ENCODE measurements around the gene D2HGDH. TPM values are rescaled to one million over a fixed set of nuclear protein-coding genes. Genes with fewer than 3 reads are reported as not detected.
"Not testable (repeated sequence)": the region's sequence is repeated elsewhere in the genome, so short reads cannot be mapped to it uniquely, and the experiment has no call there.

Gene D2HGDH
- total and polyA plus RNA-seq, 10 donors: 18.8 to 69.8 (median 38.0) TPM

GRCh38 chr2:241788135-241788534 is 53.7 kb downstream of the D2HGDH start:
- intact Hi-C loops (cut with DNase I; ENCODE audit: low total_unique reads): no loop called here
- peaks cover 0 to 16% (median 2%) of the 10 kb centered on the region in 6 donors for H3K4me1 ChIP-seq

DNA sequence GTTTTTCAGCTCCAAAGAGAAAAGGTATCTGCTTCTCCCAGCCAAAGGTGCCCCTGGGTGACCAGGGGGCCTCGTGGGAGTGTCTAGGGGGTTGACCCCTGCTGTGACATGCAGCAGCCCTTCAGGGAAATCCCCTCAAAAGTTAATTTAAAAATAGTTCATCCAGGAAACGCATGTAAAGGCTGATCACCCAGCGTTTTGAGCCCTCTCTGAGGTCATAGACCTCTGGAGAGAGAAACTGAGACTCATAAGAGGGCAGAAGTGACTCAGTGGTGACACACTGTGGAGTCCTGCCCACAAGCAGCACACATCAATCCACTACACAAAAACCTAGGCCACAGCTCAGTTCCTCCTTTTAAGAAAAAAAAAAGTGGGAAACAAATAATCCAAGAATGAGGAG is 54.1 kb downstream of the D2HGDH start:
- WGBS, 5 donors: 18 to 41% (median 25%) methylated on average over 3 of the region's 3 CpGs
- no peaks in the 10 kb centered on the region for H3K36me3 ChIP-seq
- DNase-seq: no peak

More at GRCh38 chr2:241788135-241788534, 53.7 kb downstream of the D2HGDH start:
- TF ChIP-seq POLR2A (IDR thresholded peaks at IDR 0.05): no peak
- TF ChIP-seq, protein P1, sequence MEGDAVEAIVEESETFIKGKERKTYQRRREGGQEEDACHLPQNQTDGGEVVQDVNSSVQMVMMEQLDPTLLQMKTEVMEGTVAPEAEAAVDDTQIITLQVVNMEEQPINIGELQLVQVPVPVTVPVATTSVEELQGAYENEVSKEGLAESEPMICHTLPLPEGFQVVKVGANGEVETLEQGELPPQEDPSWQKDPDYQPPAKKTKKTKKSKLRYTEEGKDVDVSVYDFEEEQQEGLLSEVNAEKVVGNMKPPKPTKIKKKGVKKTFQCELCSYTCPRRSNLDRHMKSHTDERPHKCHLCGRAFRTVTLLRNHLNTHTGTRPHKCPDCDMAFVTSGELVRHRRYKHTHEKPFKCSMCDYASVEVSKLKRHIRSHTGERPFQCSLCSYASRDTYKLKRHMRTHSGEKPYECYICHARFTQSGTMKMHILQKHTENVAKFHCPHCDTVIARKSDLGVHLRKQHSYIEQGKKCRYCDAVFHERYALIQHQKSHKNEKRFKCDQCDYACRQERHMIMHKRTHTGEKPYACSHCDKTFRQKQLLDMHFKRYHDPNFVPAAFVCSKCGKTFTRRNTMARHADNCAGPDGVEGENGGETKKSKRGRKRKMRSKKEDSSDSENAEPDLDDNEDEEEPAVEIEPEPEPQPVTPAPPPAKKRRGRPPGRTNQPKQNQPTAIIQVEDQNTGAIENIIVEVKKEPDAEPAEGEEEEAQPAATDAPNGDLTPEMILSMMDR (IDR thresholded peaks at IDR 0.05 in 8 of 11, conservative IDR thresholded peaks at IDR 0.05 in 3 of 11): no peak
- TF ChIP-seq POLR2AphosphoS5 (IDR thresholded peaks at IDR 0.05): no peak
- DNase-seq: no peak
- no peaks in the 10 kb centered on the region for H3K36me3 ChIP-seq
- H3K27me3 ChIP-seq (replicated peaks in 1 of 7): no peaks in the 10 kb centered on the region
- H3K4me3 ChIP-seq: no peak overlapping the region
- H3K9me3 ChIP-seq: peaks cover 0 to 6% (median 0%) of the 10 kb centered on the region in 8 donors
- H3K27ac ChIP-seq: no peak overlapping the region
- 62 to 76% (median 73%) methylated on average over 4 of the region's 4 CpGs for WGBS, 5 donors

GRCh38 chr2:241791385-241791784 is 57.0 kb downstream of the D2HGDH start:
- H3K27ac ChIP-seq; H3K36me3 ChIP-seq; H3K4me3 ChIP-seq; H3K9me3 ChIP-seq; H3K27me3 ChIP-seq (replicated peaks in 1 of 7); DNase-seq; intact Hi-C loops (cut with DNase I; ENCODE audit: low total_unique reads): not testable (repeated sequence)
- peaks cover 0 to 16% (median 2%) of the 10 kb centered on the region in 6 donors for H3K4me1 ChIP-seq
- 86 to 94% (median 88%) methylated on average over 3 of the region's 3 CpGs for WGBS, 5 donors

More for the DNA sequence above, 54.1 kb downstream of the D2HGDH start:
- Histone ChIP-seq H3K27me3 (replicated peaks in 1 of 7) (no peaks in the 10 kb centered on the region), H3K9me3 (peaks cover 0 to 6% (median 0%) of the 10 kb centered on the region in 8 donors), H3K4me3 (no peak overlapping the region), H3K4me1 (peaks cover 0 to 16% (median 2%) of the 10 kb centered on the region in 6 donors), H3K27ac (no peak overlapping the region)
- intact Hi-C loops (cut with DNase I; ENCODE audit: low total_unique reads): no loop called here
- TF ChIP-seq, protein P1 (IDR thresholded peaks at IDR 0.05 in 8 of 11, conservative IDR thresholded peaks at IDR 0.05 in 3 of 11): no peak
- no peak for TF ChIP-seq POLR2A (IDR thresholded peaks at IDR 0.05)
- no peak for TF ChIP-seq POLR2AphosphoS5 (IDR thresholded peaks at IDR 0.05)

- Histone ChIP-seq H3K4me3 (no peak overlapping the region), H3K36me3 (no peaks in the 10 kb centered on the region), H3K27me3 (replicated peaks in 1 of 7) (no peaks in the 10 kb centered on the region), H3K4me1 (peaks cover 0 to 12% (median 2%) of the 10 kb centered on the region in 6 donors), H3K9me3 (peaks cover 0 to 6% (median 0%) of the 10 kb centered on the region in 8 donors), H3K27ac (no peak overlapping the region)
- TF ChIP-seq POLR2AphosphoS5 (IDR thresholded peaks at IDR 0.05): no peak
- TF ChIP-seq POLR2A (IDR thresholded peaks at IDR 0.05): no peak
- TF ChIP-seq, protein P1 (IDR thresholded peaks at IDR 0.05 in 8 of 11, conservative IDR thresholded peaks at IDR 0.05 in 3 of 11): no peak
- intact Hi-C loops (cut with DNase I; ENCODE audit: low total_unique reads): no loop called here
- WGBS, 5 donors: 93 to 98% (median 95%) methylated on average over 5 of the region's 5 CpGs
- no peak for DNase-seq
Observed at GRCh38 chr2:241793385-241793784, 59.0 kb downstream of the D2HGDH start.

Data from spleen (tissue), 11 donors.